Sigmoid colon (tissue), 4 donors: ENCODE measurements around the gene SBK3.

ENCODE experiments used
- POLR2A ChIP-seq, 2 donors: fragments of 450-650 bp; IDR thresholded peaks; one replicate each; pipeline ENCODE4 v1.6.1; 2016; ENCODE audit warnings: antibody characterized with exemption in 2 of 2, mild to moderate bottlenecking in 2 of 2, moderate library complexity in 2 of 2
- POLR2AphosphoS5 ChIP-seq, 4 donors: sonication (generic); formaldehyde crosslinking; IDR thresholded peaks; one replicate each; pipeline ENCODE4 v1.6.1; 2017; ENCODE audit warnings: antibody characterized with exemption in 4 of 4
- TF ChIP-seq, protein P1 (sequence below), 4 experiments: fragments of 450-650 bp in 3 of 4; fragments of 200-600 bp in 1 of 4; IDR thresholded peaks; one replicate each; pipeline ENCODE4 v1.5.1; 2016 to 2019; ENCODE audit warnings: antibody characterized with exemption in 4 of 4, mild to moderate bottlenecking in 3 of 4, moderate library complexity in 2 of 4

DNA sequence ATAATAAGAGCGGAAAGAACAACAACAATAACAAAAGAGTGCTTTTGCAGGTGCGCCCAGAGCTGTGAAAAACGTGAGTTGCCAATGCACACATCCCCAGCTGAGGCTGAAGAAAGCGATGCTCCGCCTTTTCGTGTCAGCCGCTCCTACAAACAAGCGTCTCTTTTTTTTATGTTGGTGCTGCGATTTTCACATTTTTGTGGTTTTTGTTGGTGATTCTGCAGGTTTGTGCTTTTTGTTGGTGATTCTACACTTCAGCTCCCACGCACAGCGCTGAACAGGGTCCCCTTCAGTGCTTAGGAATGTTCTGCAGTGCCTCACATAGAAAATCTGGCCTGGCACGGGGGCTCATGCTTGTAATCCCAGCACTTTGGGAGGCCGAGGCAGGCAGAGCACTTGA is 7.3 kb upstream of the SBK3 start:
- TF ChIP-seq POLR2A (IDR thresholded peaks at IDR 0.05) = no peak
- TF ChIP-seq, protein P1, sequence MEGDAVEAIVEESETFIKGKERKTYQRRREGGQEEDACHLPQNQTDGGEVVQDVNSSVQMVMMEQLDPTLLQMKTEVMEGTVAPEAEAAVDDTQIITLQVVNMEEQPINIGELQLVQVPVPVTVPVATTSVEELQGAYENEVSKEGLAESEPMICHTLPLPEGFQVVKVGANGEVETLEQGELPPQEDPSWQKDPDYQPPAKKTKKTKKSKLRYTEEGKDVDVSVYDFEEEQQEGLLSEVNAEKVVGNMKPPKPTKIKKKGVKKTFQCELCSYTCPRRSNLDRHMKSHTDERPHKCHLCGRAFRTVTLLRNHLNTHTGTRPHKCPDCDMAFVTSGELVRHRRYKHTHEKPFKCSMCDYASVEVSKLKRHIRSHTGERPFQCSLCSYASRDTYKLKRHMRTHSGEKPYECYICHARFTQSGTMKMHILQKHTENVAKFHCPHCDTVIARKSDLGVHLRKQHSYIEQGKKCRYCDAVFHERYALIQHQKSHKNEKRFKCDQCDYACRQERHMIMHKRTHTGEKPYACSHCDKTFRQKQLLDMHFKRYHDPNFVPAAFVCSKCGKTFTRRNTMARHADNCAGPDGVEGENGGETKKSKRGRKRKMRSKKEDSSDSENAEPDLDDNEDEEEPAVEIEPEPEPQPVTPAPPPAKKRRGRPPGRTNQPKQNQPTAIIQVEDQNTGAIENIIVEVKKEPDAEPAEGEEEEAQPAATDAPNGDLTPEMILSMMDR (IDR thresholded peaks at IDR 0.05) = no peak
- no peak for TF ChIP-seq POLR2AphosphoS5 (IDR thresholded peaks at IDR 0.05)
